ENCODE results near the gene WIZ.

DNA sequence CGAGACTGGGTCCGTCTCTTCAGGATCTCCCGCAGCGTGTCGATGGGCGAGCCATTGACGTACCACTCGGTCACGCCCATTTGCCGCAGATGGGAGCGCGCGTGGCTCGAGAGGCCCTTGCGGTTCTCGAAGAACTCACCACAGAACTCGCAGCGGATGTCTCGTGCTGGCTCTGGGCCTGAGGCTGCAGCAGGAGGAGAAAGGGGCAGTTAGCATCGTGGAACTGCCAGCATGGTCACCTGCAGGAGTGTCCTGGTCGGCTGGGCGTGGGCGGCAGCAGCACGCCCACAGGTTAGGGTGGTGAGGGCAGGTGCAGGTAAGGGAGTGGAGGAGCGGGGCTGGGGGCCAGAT lies 22.4 kb downstream of the WIZ start:
- TF ChIP-seq, protein P1, sequence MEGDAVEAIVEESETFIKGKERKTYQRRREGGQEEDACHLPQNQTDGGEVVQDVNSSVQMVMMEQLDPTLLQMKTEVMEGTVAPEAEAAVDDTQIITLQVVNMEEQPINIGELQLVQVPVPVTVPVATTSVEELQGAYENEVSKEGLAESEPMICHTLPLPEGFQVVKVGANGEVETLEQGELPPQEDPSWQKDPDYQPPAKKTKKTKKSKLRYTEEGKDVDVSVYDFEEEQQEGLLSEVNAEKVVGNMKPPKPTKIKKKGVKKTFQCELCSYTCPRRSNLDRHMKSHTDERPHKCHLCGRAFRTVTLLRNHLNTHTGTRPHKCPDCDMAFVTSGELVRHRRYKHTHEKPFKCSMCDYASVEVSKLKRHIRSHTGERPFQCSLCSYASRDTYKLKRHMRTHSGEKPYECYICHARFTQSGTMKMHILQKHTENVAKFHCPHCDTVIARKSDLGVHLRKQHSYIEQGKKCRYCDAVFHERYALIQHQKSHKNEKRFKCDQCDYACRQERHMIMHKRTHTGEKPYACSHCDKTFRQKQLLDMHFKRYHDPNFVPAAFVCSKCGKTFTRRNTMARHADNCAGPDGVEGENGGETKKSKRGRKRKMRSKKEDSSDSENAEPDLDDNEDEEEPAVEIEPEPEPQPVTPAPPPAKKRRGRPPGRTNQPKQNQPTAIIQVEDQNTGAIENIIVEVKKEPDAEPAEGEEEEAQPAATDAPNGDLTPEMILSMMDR (IDR thresholded peaks at IDR 0.05) = no peak
- TF ChIP-seq EP300 (IDR thresholded peaks at IDR 0.05) (no peak), POLR2AphosphoS5 (IDR thresholded peaks at IDR 0.05) (no peak), POLR2A (IDR thresholded peaks at IDR 0.05) (no peak)

Measured in gastroesophageal sphincter (tissue), 3 donors.